Central memory CD8-positive, alpha-beta T cell (primary cell): ENCODE data around the gene UBXN2A.

ENCODE experiments used
- ATAC-seq: fragments of 150-1000 bp; cut with Tn5 transposase; replicated peaks from 2 replicates; pipeline ENCODE4 v1.10.0; 2022; ENCODE audit warnings: mild to moderate bottlenecking, moderate FRiP score, moderate number of reproducible peaks; ENCODE audit not compliant: poor library complexity, severe bottlenecking; ENCODE audit errors: extremely low read depth
- DNase-seq, 2 donors: peaks; one replicate each; pipeline ENCODE4 v3.0.0; 2021; ENCODE audit warnings: low spot score in 2 of 2
- H3K27ac Mint-ChIP-seq: one replicate; pipeline ENCODE4 v1.8.0; 2022; ENCODE audit warnings: low read depth, mild to moderate bottlenecking, moderate library complexity, mixed read lengths
- H3K27me3 Mint-ChIP-seq: one replicate; pipeline ENCODE4 v1.8.0; 2022; ENCODE audit warnings: mixed read lengths
- H3K36me3 Mint-ChIP-seq: one replicate; pipeline ENCODE4 v1.8.0; 2022; ENCODE audit warnings: mild to moderate bottlenecking, moderate library complexity, mixed read lengths; ENCODE audit not compliant: insufficient read depth
- H3K4me1 Mint-ChIP-seq: one replicate; pipeline ENCODE4 v1.8.0; 2022; ENCODE audit warnings: mixed read lengths
- H3K4me3 Mint-ChIP-seq: one replicate; pipeline ENCODE4 v1.8.0; 2022; ENCODE audit warnings: mild to moderate bottlenecking, moderate library complexity, mixed read lengths
- H3K9me3 Mint-ChIP-seq: one replicate; pipeline ENCODE4 v1.8.0; 2022; ENCODE audit warnings: mixed read lengths

UBXN2A gene

DNA sequence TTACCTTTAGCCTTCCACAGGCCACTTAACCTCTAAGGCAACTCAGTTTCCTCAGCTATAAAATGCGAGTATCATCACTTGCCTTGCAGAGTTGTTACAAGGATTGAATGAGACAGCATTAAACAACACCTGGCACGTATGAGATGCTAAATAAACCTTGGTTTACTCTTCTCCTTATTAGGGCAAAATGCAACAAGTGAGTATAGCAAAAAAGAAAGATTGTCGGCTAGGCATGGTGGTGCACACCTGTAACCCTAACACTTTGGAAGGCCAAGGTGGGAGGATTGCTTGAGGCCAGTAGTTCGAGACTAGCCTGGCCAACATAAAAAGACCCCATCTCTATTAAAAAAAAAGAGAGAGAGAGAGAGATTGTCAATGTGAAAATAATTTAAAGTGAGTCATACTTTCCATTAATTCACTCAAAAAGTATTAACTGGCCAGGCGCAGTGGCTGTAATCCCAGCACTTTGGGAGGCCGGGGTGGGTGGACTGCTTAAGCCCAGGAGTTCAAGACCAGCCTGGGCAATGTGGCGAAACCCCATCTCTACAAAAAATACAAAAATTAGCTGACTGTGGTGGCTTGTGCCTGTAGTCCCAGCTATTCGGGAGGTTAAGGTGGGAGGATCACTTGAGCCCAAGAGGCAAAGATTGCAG is 21.3 kb upstream of the UBXN2A start:
- H3K4me3 Mint-ChIP-seq = no peak overlapping the region
- no peak overlapping the region for H3K27ac Mint-ChIP-seq
- H3K36me3 Mint-ChIP-seq = no peaks in the 10 kb centered on the region
- DNase-seq (no peak), ATAC-seq (no peak)
- H3K9me3 Mint-ChIP-seq = no peaks in the 10 kb centered on the region
- peaks cover 69% of the 10 kb centered on the region for H3K4me1 Mint-ChIP-seq
- no peaks in the 10 kb centered on the region for H3K27me3 Mint-ChIP-seq

DNA sequence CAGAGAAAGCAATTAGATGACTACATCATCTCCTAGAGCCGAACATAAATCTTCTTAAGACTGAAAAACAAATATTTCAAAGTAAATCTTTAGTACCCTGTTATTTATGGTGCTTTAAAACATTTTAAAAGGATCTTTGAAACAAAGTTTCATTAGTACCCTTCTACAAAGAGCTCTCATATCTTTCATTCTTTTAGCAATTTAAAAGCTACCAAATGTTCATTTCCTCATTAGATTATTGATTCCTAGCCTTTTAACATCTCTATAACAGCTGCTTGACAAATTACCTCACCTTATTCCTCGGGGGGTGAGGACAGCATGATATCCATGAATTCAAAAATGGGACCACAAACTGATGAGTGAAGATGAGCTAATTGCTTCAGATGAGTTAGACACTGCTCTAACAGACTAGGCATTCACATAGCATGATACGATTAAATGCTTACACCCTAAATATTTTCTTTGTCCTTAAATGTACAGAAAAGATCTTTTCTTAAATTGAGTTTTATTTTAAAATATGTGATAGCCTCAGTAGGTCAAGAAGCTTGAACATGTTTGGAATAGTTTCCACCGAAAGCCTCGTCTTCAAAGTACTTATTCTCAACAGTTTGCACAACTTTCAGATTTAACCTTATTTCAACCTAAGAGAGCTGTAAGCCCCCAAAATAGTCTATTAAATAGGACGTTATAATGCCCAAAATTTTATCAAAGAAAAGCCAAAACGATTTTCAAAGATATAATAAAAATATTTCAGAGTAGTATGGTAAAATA is 15.5 kb upstream of the UBXN2A start:
- Mint-ChIP-seq H3K4me3 (peak overlapping the region; percentile 91), H3K36me3 (peaks cover 20% of the 10 kb centered on the region), H3K27ac (peak overlapping the region; percentile 97), H3K4me1 (peaks cover 60% of the 10 kb centered on the region), H3K9me3 (no peaks in the 10 kb centered on the region), H3K27me3 (no peaks in the 10 kb centered on the region)
- ATAC-seq (no peak), DNase-seq (no peak)

- peak; percentile 49 for ATAC-seq
- no peaks in the 10 kb centered on the region for H3K27me3 Mint-ChIP-seq
- no peaks in the 10 kb centered on the region for H3K9me3 Mint-ChIP-seq
- peaks cover 56% of the 10 kb centered on the region for H3K4me1 Mint-ChIP-seq
- peak overlapping the region; percentile 91 for H3K4me3 Mint-ChIP-seq
- peak; percentile 37 to 59 for DNase-seq
- peak overlapping the region; percentile 97 for H3K27ac Mint-ChIP-seq
- peaks cover 20% of the 10 kb centered on the region for H3K36me3 Mint-ChIP-seq
Measured at GRCh38 chr2:23925702-23926289, 14.5 kb upstream of the UBXN2A start.

DNA sequence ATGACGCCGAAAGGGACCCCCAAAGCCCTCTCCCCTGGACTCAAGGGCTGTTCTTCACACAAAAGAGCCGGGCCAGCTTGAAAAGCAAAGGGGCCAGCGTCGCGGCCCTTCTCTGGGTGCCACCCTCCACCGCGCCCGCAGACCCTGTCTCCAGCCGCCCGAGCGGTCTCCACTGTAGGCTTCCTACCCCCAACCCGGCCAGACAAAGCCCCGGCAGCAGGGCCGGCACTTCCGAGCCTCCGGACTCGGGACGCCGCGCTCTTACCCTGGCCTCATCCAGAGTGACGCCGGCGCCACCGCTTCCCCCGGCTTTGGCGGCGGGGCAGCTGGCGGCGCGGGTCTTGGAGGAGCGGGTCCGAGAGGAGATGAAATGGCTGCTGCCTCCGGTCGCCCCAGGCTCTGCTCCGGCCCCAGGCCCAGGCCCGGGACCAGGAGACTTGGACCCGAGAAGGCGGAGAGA is 13.9 kb upstream of the UBXN2A start:
- DNase-seq = no peak
- H3K9me3 Mint-ChIP-seq = no peaks in the 10 kb centered on the region
- ATAC-seq = peak; percentile 2
- H3K4me3 Mint-ChIP-seq = peak overlapping the region; percentile 91
- H3K4me1 Mint-ChIP-seq = peaks cover 55% of the 10 kb centered on the region
- peak overlapping the region; percentile 97 for H3K27ac Mint-ChIP-seq
- H3K27me3 Mint-ChIP-seq = no peaks in the 10 kb centered on the region
- peaks cover 20% of the 10 kb centered on the region for H3K36me3 Mint-ChIP-seq

DNA sequence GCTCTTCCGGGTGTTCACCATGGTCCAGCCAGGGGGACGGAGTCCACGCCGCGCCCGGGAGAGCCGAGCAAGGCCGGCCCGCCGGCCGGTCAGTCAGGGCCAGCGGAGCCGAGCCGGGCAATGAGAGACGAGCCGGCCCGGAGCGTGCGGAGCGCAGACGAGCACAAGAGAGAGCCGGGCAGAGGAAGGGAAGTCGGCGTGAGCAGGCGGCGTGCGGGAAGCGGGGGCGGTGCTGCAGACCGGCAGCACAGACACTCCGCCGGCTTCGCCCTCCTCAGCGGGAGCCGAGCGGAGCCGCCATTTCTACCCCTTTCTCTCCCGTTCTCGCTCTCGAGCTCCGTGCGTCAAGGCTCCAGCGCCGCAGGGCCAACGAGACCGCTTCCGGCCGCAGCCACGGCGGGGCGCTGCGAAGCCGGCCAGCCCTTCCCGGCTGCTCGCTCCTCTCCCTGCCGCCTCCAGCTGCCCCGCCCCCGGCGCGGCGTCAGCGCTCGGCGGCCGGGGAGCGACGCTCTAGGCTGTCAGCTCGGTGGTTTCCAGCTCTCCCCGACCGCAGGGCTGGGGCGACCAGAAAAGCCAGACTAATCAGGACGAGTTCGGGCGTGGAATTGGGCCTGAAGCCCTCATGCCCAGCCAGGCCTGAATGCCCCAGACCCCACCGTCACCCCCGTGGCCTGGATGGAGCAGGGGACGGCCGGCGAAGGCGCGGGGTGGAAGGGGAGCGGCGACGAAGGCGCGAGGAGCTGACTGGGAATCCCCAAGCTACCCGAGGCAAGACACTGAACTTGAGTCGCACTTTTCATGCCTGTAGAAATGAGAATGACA is 13.3 kb upstream of the UBXN2A start, which contains the start of gene ATAD2B:
ATAD2B (minus strand) TSS at position 374 of the 822 bp plus-strand sequence; CDS start at position 21, 353 bp downstream.
- Mint-ChIP-seq H3K36me3 (peaks cover 20% of the 10 kb centered on the region), H3K4me1 (peaks cover 54% of the 10 kb centered on the region), H3K4me3 (peak within 1 kb of the TSS; percentile 91), H3K27me3 (no peaks in the 10 kb centered on the region), H3K27ac (peak within 1 kb of the TSS; percentile 97), H3K9me3 (no peaks in the 10 kb centered on the region)
- ATAC-seq = peak; percentile 75
- DNase-seq = peak; percentile 88 to 94

DNA sequence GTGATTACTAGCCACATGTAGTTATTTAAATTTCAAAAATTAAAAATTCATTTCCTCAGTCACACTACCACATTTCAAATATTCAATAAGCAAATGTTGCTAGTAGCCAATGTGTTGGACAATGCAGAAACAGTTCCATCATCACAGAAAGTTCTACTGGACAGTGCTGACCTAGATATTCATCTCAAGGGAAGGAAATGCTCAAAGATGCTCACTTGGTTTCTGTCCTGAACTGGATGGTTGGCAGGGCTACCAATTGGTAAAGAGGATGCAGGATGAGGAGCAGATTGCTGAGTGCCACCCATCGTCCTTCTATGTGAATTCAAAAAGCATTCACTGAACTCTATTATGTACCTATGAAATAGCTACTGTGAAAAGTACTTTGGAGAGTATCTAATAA is 6.0 kb upstream of the UBXN2A start:
- Mint-ChIP-seq H3K27ac (no peak overlapping the region), H3K4me3 (no peak overlapping the region), H3K36me3 (peaks cover 2% of the 10 kb centered on the region), H3K9me3 (no peaks in the 10 kb centered on the region), H3K27me3 (no peaks in the 10 kb centered on the region), H3K4me1 (peaks cover 10% of the 10 kb centered on the region)
- no peak for DNase-seq
- ATAC-seq = no peak

- H3K4me1 Mint-ChIP-seq = peaks cover 32% of the 10 kb centered on the region
- H3K27ac Mint-ChIP-seq = peak overlapping the region; percentile 84
- peak; percentile 63 for ATAC-seq
- peak overlapping the region; percentile 88 for H3K4me3 Mint-ChIP-seq
- peaks cover 8% of the 10 kb centered on the region for H3K36me3 Mint-ChIP-seq
- peak in 1 of 2 donors; percentile 18 for DNase-seq
- no peaks in the 10 kb centered on the region for H3K9me3 Mint-ChIP-seq
- H3K27me3 Mint-ChIP-seq = no peaks in the 10 kb centered on the region
Measured at GRCh38 chr2:23940718-23941620, 706 bp downstream of the UBXN2A start.

DNA sequence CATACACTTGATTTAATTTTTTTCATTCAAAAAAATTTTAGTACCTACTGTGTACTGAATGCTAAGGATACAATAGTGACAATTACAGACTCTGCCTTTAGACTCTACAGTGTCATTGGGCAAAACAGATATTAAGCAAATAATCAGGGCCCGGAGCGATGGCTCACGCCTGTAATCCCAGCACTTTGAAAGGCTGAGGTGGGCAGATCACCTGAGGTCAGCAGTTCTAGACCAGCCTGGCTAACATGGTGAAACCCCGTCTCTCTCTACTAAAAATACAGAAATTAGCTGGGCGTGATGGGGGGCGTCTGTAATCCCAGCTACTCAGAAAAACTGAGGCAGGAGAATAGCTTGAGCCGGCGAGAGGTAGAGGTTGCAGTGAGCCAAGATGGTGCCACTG is 1.4 kb downstream of the UBXN2A start:
- H3K36me3 Mint-ChIP-seq = peaks cover 6% of the 10 kb centered on the region
- peak overlapping the region; percentile 84 for H3K27ac Mint-ChIP-seq
- peak overlapping the region; percentile 88 for H3K4me3 Mint-ChIP-seq
- no peaks in the 10 kb centered on the region for H3K27me3 Mint-ChIP-seq
- no peaks in the 10 kb centered on the region for H3K9me3 Mint-ChIP-seq
- DNase-seq (no peak), ATAC-seq (no peak)
- H3K4me1 Mint-ChIP-seq = peaks cover 32% of the 10 kb centered on the region

GRCh38 chr2:23943666-23944065 is 3.4 kb downstream of the UBXN2A start:
- H3K27me3 Mint-ChIP-seq = no peaks in the 10 kb centered on the region
- H3K4me1 Mint-ChIP-seq = peaks cover 37% of the 10 kb centered on the region
- peaks cover 8% of the 10 kb centered on the region for H3K36me3 Mint-ChIP-seq
- ATAC-seq = no peak
- no peak overlapping the region for H3K27ac Mint-ChIP-seq
- H3K4me3 Mint-ChIP-seq = no peak overlapping the region
- DNase-seq = no peak
- H3K9me3 Mint-ChIP-seq = no peaks in the 10 kb centered on the region

GRCh38 chr2:23944527-23944926 is 4.3 kb downstream of the UBXN2A start:
- Mint-ChIP-seq H3K4me1 (peaks cover 29% of the 10 kb centered on the region), H3K27me3 (no peaks in the 10 kb centered on the region), H3K36me3 (peaks cover 8% of the 10 kb centered on the region), H3K4me3 (no peak overlapping the region), H3K27ac (no peak overlapping the region), H3K9me3 (no peaks in the 10 kb centered on the region)
- DNase-seq = no peak
- no peak for ATAC-seq

GRCh38 chr2:23944976-23945375 is 4.7 kb downstream of the UBXN2A start:
- ATAC-seq (no peak), DNase-seq (no peak)
- Mint-ChIP-seq H3K4me3 (no peak overlapping the region), H3K27me3 (no peaks in the 10 kb centered on the region), H3K27ac (no peak overlapping the region), H3K36me3 (peaks cover 8% of the 10 kb centered on the region), H3K9me3 (no peaks in the 10 kb centered on the region), H3K4me1 (peaks cover 27% of the 10 kb centered on the region)
